A673 (cell line): ENCODE measurements around the gene TUBA1A.

ENCODE experiments used
- EZH2 ChIP-seq: fragments of 200-600 bp; sonication (generic); IDR thresholded peaks from 2 replicates; pipeline ENCODE4 v1.6.1; 2017; ENCODE audit warnings: borderline replicate concordance, low read depth, mild to moderate bottlenecking, mixed read lengths, antibody characterized with exemption, low read length; ENCODE audit not compliant: poor library complexity, severe bottlenecking
- TF ChIP-seq, protein P1 (sequence below): fragments of 300-800, 200-600 bp; sonication (generic); conservative IDR thresholded peaks from 2 replicates; pipeline ENCODE4 v1.5.1; 2017; ENCODE audit warnings: low read depth, mild to moderate bottlenecking, antibody characterized with exemption, low read length, moderate library complexity, mixed read lengths

- TF ChIP-seq, protein P1, sequence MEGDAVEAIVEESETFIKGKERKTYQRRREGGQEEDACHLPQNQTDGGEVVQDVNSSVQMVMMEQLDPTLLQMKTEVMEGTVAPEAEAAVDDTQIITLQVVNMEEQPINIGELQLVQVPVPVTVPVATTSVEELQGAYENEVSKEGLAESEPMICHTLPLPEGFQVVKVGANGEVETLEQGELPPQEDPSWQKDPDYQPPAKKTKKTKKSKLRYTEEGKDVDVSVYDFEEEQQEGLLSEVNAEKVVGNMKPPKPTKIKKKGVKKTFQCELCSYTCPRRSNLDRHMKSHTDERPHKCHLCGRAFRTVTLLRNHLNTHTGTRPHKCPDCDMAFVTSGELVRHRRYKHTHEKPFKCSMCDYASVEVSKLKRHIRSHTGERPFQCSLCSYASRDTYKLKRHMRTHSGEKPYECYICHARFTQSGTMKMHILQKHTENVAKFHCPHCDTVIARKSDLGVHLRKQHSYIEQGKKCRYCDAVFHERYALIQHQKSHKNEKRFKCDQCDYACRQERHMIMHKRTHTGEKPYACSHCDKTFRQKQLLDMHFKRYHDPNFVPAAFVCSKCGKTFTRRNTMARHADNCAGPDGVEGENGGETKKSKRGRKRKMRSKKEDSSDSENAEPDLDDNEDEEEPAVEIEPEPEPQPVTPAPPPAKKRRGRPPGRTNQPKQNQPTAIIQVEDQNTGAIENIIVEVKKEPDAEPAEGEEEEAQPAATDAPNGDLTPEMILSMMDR: no peak
- TF ChIP-seq EZH2: no peak
Observed at GRCh38 chr12:49212572-49212971, 23.7 kb upstream of the TUBA1A start.
